NCI-H510A treated with DMSO at 0.1 percent for 48 hours (cell line): ENCODE results near the gene SEMA3E.

Experiments
- DNase-seq: peaks from one replicate; lab custom pipeline; 2025; lab: John Stamatoyannopoulos, UW

SEMA3E gene

DNA sequence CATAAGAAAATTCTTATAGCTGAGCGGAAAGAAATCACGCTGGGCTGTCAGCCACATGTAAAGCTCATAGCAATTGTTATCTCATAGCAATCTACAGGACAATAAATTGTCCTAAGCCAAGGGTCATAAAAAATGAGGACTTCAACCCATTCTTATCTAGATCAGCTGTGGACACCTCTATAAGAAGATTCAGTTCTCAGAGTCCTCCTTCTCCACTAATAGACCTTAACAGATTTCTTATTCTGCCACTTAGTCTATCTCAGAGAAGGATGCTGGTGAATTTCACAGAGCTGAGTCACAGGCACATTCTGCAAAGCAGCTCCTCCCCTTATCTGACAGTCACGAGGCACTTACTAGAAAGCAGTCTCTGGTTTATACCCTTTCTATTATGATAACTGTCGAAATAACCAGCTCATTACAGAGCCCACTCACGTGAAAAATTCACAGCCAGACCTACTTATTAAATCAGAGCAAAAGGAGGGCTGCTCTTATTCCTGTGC lies 300.9 kb downstream of the SEMA3E start:
- no peak for DNase-seq

DNA sequence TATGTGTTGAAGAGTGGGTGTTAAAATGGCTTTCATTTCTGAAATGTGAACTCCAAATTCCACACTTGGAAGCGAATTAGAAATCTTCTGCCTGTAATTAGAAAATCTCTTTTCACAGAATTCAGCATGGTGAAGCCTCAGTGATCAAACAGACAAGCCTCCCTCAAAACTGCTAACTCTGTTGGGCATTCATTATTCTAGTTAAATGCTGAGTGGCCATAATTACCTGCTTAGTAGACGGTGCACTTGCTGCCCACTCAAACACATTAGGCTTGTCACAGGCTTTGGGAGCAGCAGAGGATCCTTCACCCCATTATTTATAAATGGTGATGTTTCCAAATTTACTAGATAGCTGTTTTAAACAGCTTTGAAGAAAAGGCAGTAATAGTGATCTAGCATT lies 309.0 kb downstream of the SEMA3E start:
- no peak for DNase-seq

DNA sequence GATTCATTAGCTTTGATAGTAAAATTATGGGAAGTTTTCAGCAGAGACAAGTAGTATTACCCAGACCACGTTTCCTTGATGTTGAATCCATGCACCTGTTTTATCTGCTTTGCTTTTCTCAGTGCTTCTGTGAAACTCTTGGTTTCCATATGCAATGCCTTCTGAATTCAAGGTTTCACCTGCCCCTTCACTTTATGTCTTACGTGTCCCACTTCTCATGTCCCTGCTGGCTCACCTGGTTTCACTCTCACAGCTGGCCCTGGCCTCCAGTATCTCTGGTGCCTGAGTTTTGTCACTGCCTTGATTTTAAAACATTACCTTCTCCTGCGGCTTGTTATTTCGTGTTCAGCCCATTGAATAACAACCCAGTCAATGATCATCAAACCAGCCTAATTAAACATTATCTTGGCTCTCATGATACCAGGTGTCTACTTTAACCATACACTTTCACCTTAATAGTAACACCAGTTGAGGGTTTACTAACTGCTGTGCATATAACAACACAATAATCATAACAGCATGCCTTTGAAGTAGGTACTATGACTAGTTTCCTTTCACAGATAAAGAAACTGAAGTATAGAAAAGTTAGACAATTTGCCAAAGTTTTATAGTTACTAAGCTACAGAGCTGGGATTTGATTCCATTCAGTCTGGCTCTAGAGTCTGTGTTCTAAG lies 310.5 kb downstream of the SEMA3E start:
- DNase-seq: no peak

DNA sequence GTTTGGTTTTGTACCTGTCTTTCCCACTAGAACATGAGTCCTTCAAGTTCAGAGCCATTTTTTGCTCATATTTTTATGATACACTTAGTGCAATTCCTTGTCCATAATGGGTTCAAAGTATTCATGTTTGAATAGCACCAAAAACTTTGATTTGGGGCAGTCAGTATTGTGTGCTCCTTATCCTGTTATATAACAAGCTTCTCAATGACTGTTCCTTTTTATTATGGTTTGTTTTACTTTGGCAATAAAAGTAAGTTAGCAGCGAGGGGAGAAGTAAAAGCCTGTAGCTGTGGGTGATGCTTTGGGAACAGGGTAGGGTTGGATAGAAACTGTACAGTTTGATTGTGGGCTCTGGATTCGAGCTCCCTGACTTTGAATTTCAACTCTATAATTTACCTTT lies 311.9 kb downstream of the SEMA3E start:
- DNase-seq: no peak

DNA sequence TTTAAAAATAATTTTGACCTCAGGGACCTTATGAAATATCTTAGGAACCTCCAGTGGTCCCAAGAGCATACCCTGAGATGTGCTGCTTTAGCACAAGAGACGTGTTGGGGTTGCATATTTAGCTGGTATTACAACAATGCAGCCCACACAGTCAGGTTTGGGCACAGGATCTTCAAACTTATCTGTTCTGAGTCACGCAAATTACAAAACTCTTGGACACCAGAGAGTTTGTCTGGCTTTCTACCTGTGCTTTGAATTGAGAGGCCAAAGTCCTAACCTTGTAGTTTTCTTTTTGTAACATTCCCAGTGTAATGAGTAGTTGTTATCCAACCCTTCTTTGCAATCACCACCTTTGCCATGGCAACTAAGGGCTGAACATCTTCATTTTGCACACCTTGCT lies 322.7 kb downstream of the SEMA3E start:
- no peak for DNase-seq

DNA sequence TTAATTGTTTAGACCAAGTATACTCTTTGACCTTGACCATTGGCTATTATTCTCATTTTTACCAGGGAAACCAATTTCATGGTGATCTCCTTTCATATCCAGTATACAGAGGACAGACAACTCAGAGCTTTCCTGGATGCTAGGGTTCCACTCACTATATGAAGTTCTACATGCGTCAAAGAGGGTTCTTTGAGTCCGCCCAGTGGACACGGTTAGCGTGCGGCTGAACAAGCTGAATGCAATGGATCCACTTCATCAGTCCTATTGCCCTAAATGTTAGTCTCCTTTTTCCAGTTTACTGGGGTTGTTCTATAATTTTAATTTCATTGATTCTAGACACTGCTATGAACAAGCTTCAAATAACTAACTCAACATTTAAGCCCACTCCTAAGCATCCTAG lies 323.9 kb downstream of the SEMA3E start:
- DNase-seq: no peak

DNA sequence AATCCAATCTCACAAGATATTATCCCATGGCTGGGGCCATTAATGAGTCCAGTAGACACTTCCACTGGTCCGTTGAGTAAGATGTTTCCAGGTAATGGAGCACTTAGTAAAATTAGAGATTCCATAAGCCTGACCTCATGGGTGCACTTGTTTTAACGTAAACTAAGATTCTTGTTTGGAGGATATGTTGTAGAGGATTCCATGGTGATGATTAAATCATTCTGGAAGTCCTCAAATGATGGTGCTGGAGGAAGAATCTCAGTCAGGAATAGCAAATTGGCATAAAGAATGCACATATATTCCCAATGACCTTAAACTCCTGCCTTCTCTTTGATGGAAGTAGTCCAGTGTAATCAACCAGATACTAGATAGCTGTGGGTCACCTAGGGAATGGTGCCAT lies 324.3 kb downstream of the SEMA3E start:
- DNase-seq: no peak

DNA sequence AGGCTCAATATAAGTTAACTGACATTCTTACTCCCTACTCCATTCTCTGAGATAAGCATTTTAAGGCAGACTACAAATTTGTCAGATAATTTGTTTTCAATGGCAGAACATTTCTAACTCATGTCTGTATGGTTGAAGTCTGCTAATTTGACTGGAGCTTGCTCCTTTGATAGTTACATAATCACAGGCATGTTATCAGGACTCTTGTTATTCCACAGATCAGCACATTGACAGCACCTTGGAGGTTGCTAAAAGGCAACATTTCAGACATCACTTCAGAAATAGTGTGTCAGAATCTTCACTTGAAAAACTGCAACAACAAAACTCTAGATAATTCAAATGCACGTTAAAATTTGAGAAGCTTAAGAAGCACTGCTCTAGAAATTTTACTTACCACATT lies 327.9 kb downstream of the SEMA3E start:
- no peak for DNase-seq

DNA sequence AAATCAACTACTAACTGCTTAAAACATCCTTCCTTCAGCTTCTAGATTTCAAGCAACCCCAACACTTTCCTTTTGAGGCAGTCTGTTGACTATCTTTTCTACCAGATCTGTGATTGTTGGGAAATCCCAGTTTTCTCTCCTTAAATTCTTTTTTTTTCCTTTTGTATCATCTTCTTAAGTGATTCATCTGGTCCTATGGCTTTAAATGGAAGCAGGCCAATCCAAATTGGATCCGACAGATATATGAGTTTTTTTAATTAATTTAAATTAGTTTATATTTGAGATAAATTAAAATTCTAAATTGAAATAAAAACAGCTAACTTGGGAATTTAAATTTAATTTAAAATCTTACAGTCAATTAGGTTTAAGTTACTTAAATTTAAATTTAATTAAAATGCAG lies 335.0 kb downstream of the SEMA3E start:
- DNase-seq: no peak
